Lung (tissue), 12 donors: ENCODE measurements around the gene ERP27. TPM values are rescaled to one million over a fixed set of nuclear protein-coding genes. Genes with fewer than 3 reads are reported as not detected.
A peak's percentile ranks its signal among the peaks of the same experiment; 100 is the strongest.

ENCODE experiments used
- ATAC-seq: fragments of 200-7000 bp; cut with Tn5 transposase; one replicate; pipeline ENCODE4 v1.9.1; 2020; ENCODE audit warnings: moderate number of reproducible peaks; ENCODE audit not compliant: insufficient read depth, low FRiP score
- DNase-seq, 3 donors: peaks; one replicate each; pipeline ENCODE4 v3.0.0-alpha.2; 2013 to 2017
- H3K27ac ChIP-seq, 2 donors: one replicate each; pipeline ENCODE4 v1.5.1; 2013; ENCODE audit warnings: mild to moderate bottlenecking in 2 of 2, moderate library complexity in 2 of 2, control low read depth in 1 of 2, inconsistent platforms in 1 of 2, low read depth in 1 of 2, low read length in 1 of 2
- H3K27me3 ChIP-seq, 3 donors: one replicate each; pipeline ENCODE4 v1.5.1; 2013; ENCODE audit warnings: low read length in 2 of 3; ENCODE audit not compliant: control insufficient read depth in 3 of 3, insufficient read depth in 3 of 3
- H3K36me3 ChIP-seq, 4 donors: one replicate each; pipeline ENCODE4 v1.5.1; 2013; ENCODE audit warnings: low read length in 4 of 4, mild to moderate bottlenecking in 1 of 4, moderate library complexity in 1 of 4; ENCODE audit not compliant: control insufficient read depth in 4 of 4, insufficient read depth in 4 of 4
- H3K4me1 ChIP-seq, 5 donors: one replicate each; pipeline ENCODE4 v1.5.1; 2013; ENCODE audit warnings: low read length in 5 of 5, mild to moderate bottlenecking in 2 of 5, moderate library complexity in 1 of 5; ENCODE audit not compliant: control insufficient read depth in 5 of 5, insufficient read depth in 5 of 5
- H3K4me3 ChIP-seq: one replicate; pipeline ENCODE4 v1.5.1; 2013; ENCODE audit warnings: mild to moderate bottlenecking, control low read depth, moderate library complexity
- H3K9ac ChIP-seq, 2 donors: one replicate each; pipeline ENCODE4 v1.5.1; 2013; ENCODE audit warnings: low read length in 2 of 2, control low read depth in 1 of 2; ENCODE audit not compliant: insufficient read depth in 1 of 2
- H3K9me3 ChIP-seq, 4 donors: one replicate each; pipeline ENCODE4 v1.5.1; 2013; ENCODE audit warnings: low read length in 3 of 4, mild to moderate bottlenecking in 1 of 4, moderate library complexity in 1 of 4; ENCODE audit not compliant: control insufficient read depth in 4 of 4, insufficient read depth in 3 of 4
- WGBS, 2 donors: extraction: QIAGEN DNeasy Blood & Tissue Kit; methylation state at CpG; one replicate each; pipeline ENCODE4 v1.1.7; 2013; 5-methylcytosine and 5-hydroxymethylcytosine counted together
- polyA plus RNA-seq, 2 donors: library from polyadenylated mRNA; stranded (reverse); fragments of 200-250 nt; gene quantifications; one replicate each; pipeline ENCODE4 v1.2.1, GENCODE V29; 2013
- total RNA-seq, 2 donors: library from RNA; depleted of rRNA in 1 of 2; stranded (reverse); fragments of >200 nt in 1 of 2; gene quantifications; one replicate each; pipeline ENCODE4 v1.2.1, GENCODE V29; 2014 to 2021
- TF ChIP-seq, protein P1 (sequence below): IDR thresholded peaks from 2 replicates; pipeline ENCODE4 v1.5.1; 2012; ENCODE audit warnings: mild to moderate bottlenecking; ENCODE audit errors: control extremely low read depth, extremely low read depth
- donor health status: control.
- donor health status: control.
- donor health status: Bipolar disorder and iron deficiency.
- donor health status: healthy.
- donor health status: DM: yes; HTN: yes; CAD: no.

The ERP27 gene
- total and polyA plus RNA-seq, 4 donors = 1.9 to 64.6 (median 10.4) TPM

DNA sequence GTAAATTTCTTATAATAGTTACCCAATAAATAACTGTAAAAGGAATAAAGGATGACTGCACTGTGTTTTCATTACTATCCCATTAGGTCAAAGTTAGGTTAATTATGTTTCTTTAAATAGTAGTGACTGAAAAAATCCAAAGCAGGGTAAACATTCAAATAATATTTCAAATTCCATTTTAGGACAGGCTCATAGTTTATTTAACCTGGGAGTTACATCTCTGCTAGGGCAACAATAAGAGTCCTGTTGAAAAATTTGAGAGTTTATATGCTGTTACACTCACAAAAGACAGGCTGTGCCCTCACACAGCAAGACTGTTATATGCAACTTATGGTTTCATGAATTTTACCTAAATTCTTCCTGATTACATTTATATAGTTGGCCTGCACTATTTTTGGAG, 8.0 kb downstream of the ERP27 start:
- no peak overlapping the region for H3K4me3 ChIP-seq
- H3K27ac ChIP-seq = no peak overlapping the region
- ATAC-seq (no peak), DNase-seq (no peak)
- H3K27me3 ChIP-seq = no peaks in the 10 kb centered on the region
- no peaks in the 10 kb centered on the region for H3K9me3 ChIP-seq
- H3K4me1 ChIP-seq = peaks cover 0 to 34% (median 10%) of the 10 kb centered on the region in 5 donors
- TF ChIP-seq, protein P1, sequence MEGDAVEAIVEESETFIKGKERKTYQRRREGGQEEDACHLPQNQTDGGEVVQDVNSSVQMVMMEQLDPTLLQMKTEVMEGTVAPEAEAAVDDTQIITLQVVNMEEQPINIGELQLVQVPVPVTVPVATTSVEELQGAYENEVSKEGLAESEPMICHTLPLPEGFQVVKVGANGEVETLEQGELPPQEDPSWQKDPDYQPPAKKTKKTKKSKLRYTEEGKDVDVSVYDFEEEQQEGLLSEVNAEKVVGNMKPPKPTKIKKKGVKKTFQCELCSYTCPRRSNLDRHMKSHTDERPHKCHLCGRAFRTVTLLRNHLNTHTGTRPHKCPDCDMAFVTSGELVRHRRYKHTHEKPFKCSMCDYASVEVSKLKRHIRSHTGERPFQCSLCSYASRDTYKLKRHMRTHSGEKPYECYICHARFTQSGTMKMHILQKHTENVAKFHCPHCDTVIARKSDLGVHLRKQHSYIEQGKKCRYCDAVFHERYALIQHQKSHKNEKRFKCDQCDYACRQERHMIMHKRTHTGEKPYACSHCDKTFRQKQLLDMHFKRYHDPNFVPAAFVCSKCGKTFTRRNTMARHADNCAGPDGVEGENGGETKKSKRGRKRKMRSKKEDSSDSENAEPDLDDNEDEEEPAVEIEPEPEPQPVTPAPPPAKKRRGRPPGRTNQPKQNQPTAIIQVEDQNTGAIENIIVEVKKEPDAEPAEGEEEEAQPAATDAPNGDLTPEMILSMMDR = no peak
- H3K36me3 ChIP-seq = no peaks in the 10 kb centered on the region
- H3K9ac ChIP-seq = no peak overlapping the region

DNA sequence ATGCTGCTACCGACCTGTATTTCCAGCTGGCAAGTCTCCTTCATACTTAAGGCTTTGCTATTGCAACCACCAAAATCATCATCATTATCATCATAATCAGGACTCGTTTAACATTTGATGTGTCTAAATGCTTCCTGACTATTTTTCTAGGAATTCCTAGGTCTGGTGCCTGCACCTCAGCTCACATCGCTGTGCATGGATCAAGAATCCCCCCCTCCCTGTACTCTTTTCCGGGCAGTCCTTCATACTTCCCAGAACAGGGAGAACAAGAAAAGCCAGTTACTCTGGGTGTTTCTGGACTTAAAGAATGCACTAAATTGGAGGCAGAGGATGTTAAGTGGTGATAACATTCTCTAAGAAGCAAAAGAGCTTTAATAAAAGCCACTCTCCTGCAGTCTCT, 9.4 kb downstream of the ERP27 start:
- H3K27ac ChIP-seq = no peak overlapping the region
- DNase-seq = peak; percentile 70 to 90 (median 86)
- peak; percentile 81 for ATAC-seq
- no peaks in the 10 kb centered on the region for H3K9me3 ChIP-seq
- TF ChIP-seq, protein P1 = no peak
- H3K9ac ChIP-seq = no peak overlapping the region
- H3K4me1 ChIP-seq = peaks cover 0 to 34% (median 10%) of the 10 kb centered on the region in 5 donors
- WGBS, 2 donors = 53 to 76% methylated on average over 4 of the region's 4 CpGs
- no peaks in the 10 kb centered on the region for H3K27me3 ChIP-seq
- H3K36me3 ChIP-seq = no peaks in the 10 kb centered on the region
- H3K4me3 ChIP-seq = no peak overlapping the region

DNA sequence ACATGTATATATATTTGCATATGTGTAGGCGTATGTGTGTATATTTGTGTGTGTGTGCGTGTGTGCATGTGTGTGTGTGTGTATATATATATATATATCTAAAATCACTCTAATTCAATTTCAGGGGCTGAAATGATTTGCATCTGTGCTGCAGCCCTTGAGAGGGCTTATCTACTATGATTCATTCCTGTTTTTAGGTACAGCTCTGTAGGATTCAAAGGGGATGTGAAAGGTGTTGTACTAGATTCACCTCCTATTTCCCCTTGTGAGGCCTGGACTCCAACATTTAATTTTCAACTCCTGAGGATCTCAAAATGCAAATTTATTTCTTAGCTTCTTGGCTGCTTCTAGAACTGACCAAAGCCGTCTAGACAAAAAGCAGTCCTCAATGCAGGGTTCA, 11.1 kb downstream of the ERP27 start:
- Histone ChIP-seq H3K36me3 (no peaks in the 10 kb centered on the region), H3K4me3 (no peak overlapping the region), H3K27ac (no peak overlapping the region), H3K4me1 (peaks cover 0 to 34% (median 10%) of the 10 kb centered on the region in 5 donors), H3K9me3 (no peaks in the 10 kb centered on the region), H3K27me3 (no peaks in the 10 kb centered on the region), H3K9ac (peak overlapping the region in 1 of 2 donors; percentile 23)
- TF ChIP-seq, protein P1 = no peak
- ATAC-seq = no peak
- WGBS, 2 donors = 91 to 96% methylated on average over 3 of the region's 3 CpGs
- DNase-seq = no peak

DNA sequence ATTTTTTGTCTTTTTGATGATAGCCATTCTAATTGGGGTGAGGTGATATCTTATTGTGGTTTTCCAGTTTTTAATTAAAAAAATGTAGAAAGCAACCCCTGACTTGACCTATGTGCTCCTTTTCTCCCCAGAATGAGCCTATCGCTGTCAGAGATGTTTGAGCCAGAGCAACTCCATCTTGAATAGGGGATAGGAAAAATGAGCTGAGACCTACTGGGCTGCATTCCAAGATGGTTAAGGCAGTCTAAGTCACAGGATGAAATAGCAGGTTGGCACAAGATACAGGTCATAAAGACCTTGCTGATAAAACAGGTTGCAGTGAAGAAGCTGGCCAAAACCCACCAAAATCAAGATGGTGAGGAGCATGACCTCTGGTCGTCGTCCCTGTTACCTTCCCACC, 13.8 kb downstream of the ERP27 start:
- Histone ChIP-seq H3K36me3 (no peaks in the 10 kb centered on the region), H3K9ac (no peak overlapping the region), H3K27me3 (no peaks in the 10 kb centered on the region), H3K27ac (no peak overlapping the region), H3K9me3 (no peaks in the 10 kb centered on the region), H3K4me1 (peaks cover 0 to 20% (median 10%) of the 10 kb centered on the region in 5 donors), H3K4me3 (no peak overlapping the region)
- ATAC-seq = no peak
- TF ChIP-seq, protein P1 = no peak
- WGBS, 2 donors = 95 to 96% methylated on average over 3 of the region's 3 CpGs
- no peak for DNase-seq
